Omental fat pad (tissue), 4 donors: Measurements from ENCODE around the gene A2M. TPM values are rescaled to one million over a fixed set of nuclear protein-coding genes. Genes with fewer than 3 reads are reported as not detected.

Experiments
- ATAC-seq: fragments of 150-250 bp; one replicate; pipeline ENCODE4 v1.9.1; 2016; ENCODE audit warnings: mild to moderate bottlenecking, moderate library complexity; ENCODE audit not compliant: low FRiP score
- DNase-seq: peaks from one replicate; pipeline ENCODE4 v3.0.0-alpha.2; 2019; ENCODE audit warnings: low spot score
- total RNA-seq, 4 donors: library from RNA; depleted of rRNA; stranded (reverse); fragments of >200 nt; gene quantifications; one replicate each; pipeline ENCODE4 v1.1.0, GENCODE V29; 2016
- TF ChIP-seq, protein P1 (sequence below), 3 donors: fragments of 450-650 bp; IDR thresholded peaks; one replicate each; pipeline ENCODE4 v1.5.1; 2016 to 2017; ENCODE audit warnings: antibody characterized with exemption in 3 of 3, mild to moderate bottlenecking in 3 of 3, moderate library complexity in 2 of 3

Gene A2M
- total RNA-seq, 4 donors from 2014 or later: 178 to 694 (median 529) TPM

DNA sequence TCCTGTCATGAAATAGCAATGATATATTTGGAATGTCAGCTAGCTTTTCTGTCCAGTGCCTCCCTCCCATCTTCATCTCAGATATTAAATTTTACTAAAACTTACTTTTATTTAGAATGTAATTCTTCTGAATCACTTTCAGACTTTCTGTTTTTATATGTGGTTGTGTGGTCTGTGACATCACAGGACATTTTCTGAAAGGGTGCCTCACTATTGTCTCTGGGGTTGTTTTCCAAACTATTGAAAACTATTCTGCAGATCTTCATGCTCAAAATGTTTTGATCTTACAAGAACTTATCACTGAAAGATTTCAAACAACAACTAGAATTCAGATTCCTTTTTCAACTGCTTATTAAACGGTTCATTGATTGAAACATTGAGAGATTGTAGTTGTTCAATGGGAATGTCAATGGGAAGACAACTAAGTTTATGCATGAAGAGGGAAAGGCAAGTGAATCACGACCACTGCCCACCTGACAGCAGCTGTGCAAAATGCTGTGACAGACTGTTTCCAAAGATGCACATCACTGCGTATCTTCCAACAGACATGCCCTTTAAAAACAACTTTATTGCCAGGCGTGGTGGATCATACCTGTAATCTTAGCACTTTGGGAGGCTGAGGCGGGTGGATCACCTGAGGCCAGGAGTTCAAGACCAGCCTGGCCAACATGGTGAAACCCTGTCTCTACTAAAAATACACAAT is 75.1 kb downstream of the A2M start:
- DNase-seq: no peak
- no peak for ATAC-seq
- TF ChIP-seq, protein P1, sequence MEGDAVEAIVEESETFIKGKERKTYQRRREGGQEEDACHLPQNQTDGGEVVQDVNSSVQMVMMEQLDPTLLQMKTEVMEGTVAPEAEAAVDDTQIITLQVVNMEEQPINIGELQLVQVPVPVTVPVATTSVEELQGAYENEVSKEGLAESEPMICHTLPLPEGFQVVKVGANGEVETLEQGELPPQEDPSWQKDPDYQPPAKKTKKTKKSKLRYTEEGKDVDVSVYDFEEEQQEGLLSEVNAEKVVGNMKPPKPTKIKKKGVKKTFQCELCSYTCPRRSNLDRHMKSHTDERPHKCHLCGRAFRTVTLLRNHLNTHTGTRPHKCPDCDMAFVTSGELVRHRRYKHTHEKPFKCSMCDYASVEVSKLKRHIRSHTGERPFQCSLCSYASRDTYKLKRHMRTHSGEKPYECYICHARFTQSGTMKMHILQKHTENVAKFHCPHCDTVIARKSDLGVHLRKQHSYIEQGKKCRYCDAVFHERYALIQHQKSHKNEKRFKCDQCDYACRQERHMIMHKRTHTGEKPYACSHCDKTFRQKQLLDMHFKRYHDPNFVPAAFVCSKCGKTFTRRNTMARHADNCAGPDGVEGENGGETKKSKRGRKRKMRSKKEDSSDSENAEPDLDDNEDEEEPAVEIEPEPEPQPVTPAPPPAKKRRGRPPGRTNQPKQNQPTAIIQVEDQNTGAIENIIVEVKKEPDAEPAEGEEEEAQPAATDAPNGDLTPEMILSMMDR (IDR thresholded peaks at IDR 0.05): no peak

DNA sequence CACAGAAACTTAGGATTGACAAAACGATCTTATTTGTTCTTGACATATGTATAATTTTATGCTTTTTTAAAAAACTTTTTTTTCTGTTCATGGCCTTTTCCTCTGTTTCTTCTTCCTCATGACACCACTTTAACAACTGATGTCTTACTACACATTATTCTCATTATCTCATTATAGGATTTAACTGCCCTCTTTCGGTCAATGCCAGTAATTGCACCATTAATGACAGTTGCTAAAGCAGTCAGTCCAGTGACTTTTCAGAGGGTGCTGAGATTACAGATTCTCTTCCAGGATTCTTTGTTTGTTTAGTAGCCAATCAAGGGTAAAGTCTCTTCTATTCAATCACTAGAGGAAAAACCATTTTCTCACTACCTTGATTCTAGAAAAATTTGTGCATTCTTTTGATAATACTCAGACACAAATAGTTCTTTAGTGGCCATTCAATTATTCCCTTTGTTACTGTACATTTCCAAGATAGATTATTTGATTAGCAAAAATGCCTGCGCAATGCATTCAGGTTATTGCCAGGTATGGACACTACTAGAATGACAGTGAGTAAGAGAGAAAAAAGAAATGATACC is 76.2 kb downstream of the A2M start:
- no peak for DNase-seq
- ATAC-seq: no peak
- TF ChIP-seq, protein P1 (IDR thresholded peaks at IDR 0.05): no peak

DNA sequence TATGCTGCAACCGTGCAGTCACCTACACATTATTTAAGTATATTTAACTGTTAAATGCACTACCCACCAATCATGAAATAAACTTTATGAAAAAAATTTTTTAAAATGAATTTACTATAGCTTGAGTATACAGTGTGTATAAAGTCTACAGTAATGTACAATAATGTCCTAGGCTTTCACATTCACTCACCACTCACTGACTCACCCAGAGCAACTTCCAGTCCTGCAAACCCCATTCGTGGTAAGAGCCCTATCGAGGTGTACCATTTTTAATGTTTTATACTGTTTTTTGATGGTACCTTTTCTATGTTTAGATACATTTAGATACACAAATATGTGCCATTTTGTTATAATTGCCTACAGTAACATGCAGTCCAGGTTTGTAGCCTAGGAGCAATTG is 78.3 kb downstream of the A2M start:
- DNase-seq (no peak), ATAC-seq (no peak)
- TF ChIP-seq, protein P1 (IDR thresholded peaks at IDR 0.05): no peak

DNA sequence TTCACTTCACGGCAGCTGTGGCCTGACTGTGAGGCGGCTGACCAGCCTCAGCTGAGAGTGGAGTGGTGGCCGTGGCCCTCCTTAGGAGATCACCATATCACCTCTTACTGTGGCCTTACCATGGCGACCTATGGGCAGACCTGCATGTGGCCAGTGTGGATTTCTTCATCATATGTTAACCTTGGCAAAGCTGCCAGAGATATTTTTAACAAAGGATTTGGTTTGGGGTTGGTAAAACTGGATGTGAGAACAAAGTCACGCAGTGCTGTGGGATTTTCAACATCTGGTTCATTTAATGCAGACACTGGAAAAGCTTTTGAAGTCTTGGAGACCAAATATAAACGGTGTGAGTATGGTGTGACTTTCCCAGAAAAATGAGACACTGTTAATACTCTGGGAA is 79.5 kb downstream of the A2M start:
- TF ChIP-seq, protein P1 (IDR thresholded peaks at IDR 0.05): no peak
- no peak for ATAC-seq
- DNase-seq: no peak

DNA sequence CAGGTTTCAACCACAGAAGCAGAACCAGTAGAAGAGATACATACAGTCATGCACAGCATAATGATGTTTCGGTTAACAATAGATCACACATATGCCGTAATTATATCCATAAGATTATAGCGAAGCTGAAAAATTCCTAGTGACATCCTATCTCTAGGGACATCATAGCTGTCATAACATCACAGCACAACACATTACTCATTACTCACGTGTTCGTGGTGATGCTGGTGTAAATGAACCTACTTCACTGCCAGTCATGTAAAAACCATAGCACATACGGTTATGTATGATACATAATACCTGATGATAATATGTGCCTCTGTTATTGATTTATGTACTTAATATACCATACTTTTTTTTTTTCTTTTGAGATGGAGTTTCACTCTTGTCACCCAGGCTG is 81.6 kb downstream of the A2M start:
- ATAC-seq (no peak), DNase-seq (no peak)
- TF ChIP-seq, protein P1 (IDR thresholded peaks at IDR 0.05): no peak

DNA sequence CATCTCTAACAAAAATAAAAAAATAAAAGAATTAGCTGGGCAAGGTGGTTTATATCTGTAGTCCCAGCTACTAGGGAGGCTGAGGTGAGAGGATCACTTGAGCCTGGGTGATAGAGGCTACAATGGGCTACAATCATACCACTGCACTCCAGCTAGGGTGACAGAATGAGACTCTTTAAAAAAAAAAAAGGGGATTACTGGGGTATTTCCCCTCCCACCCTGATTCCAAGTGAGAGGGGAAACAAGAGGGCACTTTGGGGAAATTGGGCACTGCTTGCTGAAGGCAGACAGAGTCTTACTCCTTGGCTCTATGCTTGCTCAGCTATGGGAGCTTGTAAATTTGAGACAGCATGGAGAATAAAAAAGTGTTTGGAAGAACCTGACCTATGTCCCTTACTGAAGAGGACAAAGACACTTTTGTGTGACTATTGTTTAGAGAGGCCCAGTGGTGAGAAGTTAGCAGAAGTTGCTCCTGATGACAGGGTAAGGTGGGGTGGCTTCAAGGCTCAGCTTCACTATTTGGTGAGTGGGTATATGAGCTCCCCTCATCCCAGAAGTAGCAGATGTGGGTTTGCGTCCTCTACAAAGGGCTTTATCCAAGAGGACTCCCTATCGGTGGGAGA is 82.3 kb downstream of the A2M start:
- TF ChIP-seq, protein P1 (IDR thresholded peaks at IDR 0.05): no peak
- ATAC-seq (no peak), DNase-seq (no peak)
